Left lung (tissue), 10 donors: ENCODE data around the gene CYB5R3. TPM values are rescaled to one million over a fixed set of nuclear protein-coding genes. Genes with fewer than 3 reads are reported as not detected.

ENCODE experiments used
- ATAC-seq: fragments of 200-7000 bp; cut with Tn5 transposase; one replicate; pipeline ENCODE4 v1.9.1; 2020; ENCODE audit warnings: moderate library complexity
- DNase-seq, 4 donors: peaks; one replicate each; pipeline ENCODE4 v3.0.0-alpha.2; 2013 to 2020
- H3K27ac ChIP-seq, 2 donors: fragments of 200-600 bp; sonication (generic) in 1 of 2; one replicate each; pipeline versions ENCODE4 v1.5.0 to v1.8.0; 2020 to 2021
- H3K27me3 ChIP-seq, 2 donors: fragments of 200-600 bp; sonication (generic) in 1 of 2; one replicate each; pipeline versions ENCODE4 v1.5.0 to v1.8.0; 2020 to 2021
- H3K36me3 ChIP-seq, 2 donors: fragments of 200-600 bp; sonication (generic) in 1 of 2; one replicate each; pipeline versions ENCODE4 v1.5.0 to v1.8.0; 2020 to 2021
- H3K4me1 ChIP-seq, 2 donors: fragments of 200-600 bp; one replicate each; pipeline ENCODE4 v1.8.0; 2021
- H3K4me3 ChIP-seq, 2 donors: fragments of 200-600 bp; sonication (generic) in 1 of 2; one replicate each; pipeline versions ENCODE4 v1.5.0 to v1.8.0; 2020 to 2021; ENCODE audit warnings: mild to moderate bottlenecking in 1 of 2
- H3K9me3 ChIP-seq, 2 donors: fragments of 200-600 bp; sonication (generic) in 1 of 2; one replicate each; pipeline versions ENCODE4 v1.5.0 to v1.8.0; 2020 to 2021
- CTCF ChIP-seq, 2 donors: fragments of 200-600 bp; sonication (generic) in 1 of 2; IDR thresholded peaks; one replicate each; pipeline versions ENCODE4 v1.5.0 to v1.8.0; 2021; ENCODE audit warnings: antibody characterized with exemption in 2 of 2
- intact Hi-C, 2 donors: fragments of 100-400 bp; cut with DNase I; formaldehyde crosslinking; loops; one replicate each; pipeline versions ENCODE4 v1.11.2 to v1.14.2; 2022
- polyA plus RNA-seq, 6 donors: library from polyadenylated mRNA; unstranded; fragments of 120-200 nt; gene quantifications; one replicate each; pipeline ENCODE4 v1.2.1, GENCODE V29; 2013; ENCODE audit not compliant: insufficient read length in 6 of 6
- total RNA-seq, 2 donors: library from RNA; stranded (reverse); fragmentation: NEBNext Ultra II Directional; extraction: Animal tissue kit (Norgen Biotek cat#: 25700); gene quantifications; one replicate each; pipeline ENCODE4 v1.2.1, GENCODE V29; 2021
- donor health status: DM: no; HTN: yes; CAD: no.
- donor health status: DM: no; HTN: no; CAD: no.

CYB5R3 gene
- total and polyA plus RNA-seq, 8 donors = 116 to 265 (median 150) TPM

GRCh38 chr22:42648368-42649245, 585 bp downstream of the CYB5R3 start:
- peak; percentile 56 for ATAC-seq
- H3K4me1 ChIP-seq = peaks cover 46 to 59% of the 10 kb centered on the region in 2 donors
- intact Hi-C loops = no loop called here
- TF ChIP-seq CTCF (IDR thresholded peaks at IDR 0.05) = no peak
- peak overlapping the region; percentile 64 to 81 for H3K4me3 ChIP-seq
- H3K9me3 ChIP-seq = no peaks in the 10 kb centered on the region
- DNase-seq = peak in 3 of 4 donors; percentile 54 to 91 (median 70)
- H3K27ac ChIP-seq = peak overlapping the region; percentile 82 to 90
- H3K36me3 ChIP-seq = no peaks in the 10 kb centered on the region
- H3K27me3 ChIP-seq = no peaks in the 10 kb centered on the region

- DNase-seq = no peak
- intact Hi-C loops = no loop called here
- no peak for ATAC-seq
- H3K9me3 ChIP-seq = no peaks in the 10 kb centered on the region
- no peaks in the 10 kb centered on the region for H3K27me3 ChIP-seq
- peak overlapping the region; percentile 64 to 81 for H3K4me3 ChIP-seq
- H3K27ac ChIP-seq = peak overlapping the region in 1 of 2 donors; percentile 90
- peaks cover 51 to 63% of the 10 kb centered on the region in 2 donors for H3K4me1 ChIP-seq
- no peaks in the 10 kb centered on the region for H3K36me3 ChIP-seq
- TF ChIP-seq CTCF (IDR thresholded peaks at IDR 0.05) = no peak
These were observed 1.2 kb downstream of the CYB5R3 start for GRCh38 chr22:42648017-42648367.

- H3K9me3 ChIP-seq = no peaks in the 10 kb centered on the region
- DNase-seq = peak in 2 of 4 donors; percentile 30 to 59
- H3K36me3 ChIP-seq = no peaks in the 10 kb centered on the region
- H3K4me1 ChIP-seq = peaks cover 52 to 75% of the 10 kb centered on the region in 2 donors
- ATAC-seq = peak; percentile 3
- intact Hi-C loops = no loop called here
- H3K27me3 ChIP-seq = no peaks in the 10 kb centered on the region
- H3K27ac ChIP-seq = peak overlapping the region; percentile 82 to 89
- no peak for TF ChIP-seq CTCF (IDR thresholded peaks at IDR 0.05)
- H3K4me3 ChIP-seq = peak overlapping the region in 1 of 2 donors; percentile 81
These were observed 2.3 kb downstream of the CYB5R3 start for GRCh38 chr22:42646569-42647525.

- peak; percentile 35 for ATAC-seq
- peaks cover 52 to 79% of the 10 kb centered on the region in 2 donors for H3K4me1 ChIP-seq
- H3K9me3 ChIP-seq = no peaks in the 10 kb centered on the region
- H3K36me3 ChIP-seq = no peaks in the 10 kb centered on the region
- H3K27ac ChIP-seq = peak overlapping the region; percentile 82 to 89
- H3K27me3 ChIP-seq = no peaks in the 10 kb centered on the region
- peak in 1 of 4 donors; percentile 58 for DNase-seq
- no peak for TF ChIP-seq CTCF (IDR thresholded peaks at IDR 0.05)
- intact Hi-C loops = no loop called here
- peak overlapping the region in 1 of 2 donors; percentile 81 for H3K4me3 ChIP-seq
These were observed 3.1 kb downstream of the CYB5R3 start for GRCh38 chr22:42645938-42646568.
